ENCODE measurements around the gene COPS9.

COPS9 gene

DNA sequence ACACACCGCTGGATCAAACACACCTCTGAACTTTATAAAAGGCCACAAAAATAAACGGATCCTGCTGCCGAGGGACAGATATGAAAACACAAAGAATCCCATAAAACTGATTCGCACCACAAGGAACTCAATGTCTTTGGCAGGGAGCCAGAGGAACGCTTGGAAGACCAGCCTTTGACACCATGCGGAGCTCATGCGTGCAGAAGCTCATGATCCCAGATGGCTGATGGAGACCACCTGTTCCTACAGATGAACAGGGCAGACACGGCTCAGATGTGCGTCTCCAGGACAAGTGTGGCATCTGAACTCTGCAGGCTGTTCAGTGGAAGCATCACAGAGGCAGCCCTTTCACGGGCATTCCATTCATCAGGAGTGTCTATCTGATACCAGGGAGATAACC lies 24.9 kb downstream of the COPS9 start:
- Histone ChIP-seq H3K4me3 (ENCODE audit: low read length) (no peak overlapping the region), H3K9me3 (ENCODE audit: control insufficient read depth, low read length) (no peaks in the 10 kb centered on the region), H3K36me3 (ENCODE audit: control insufficient read depth, insufficient read depth, low read length) (no peaks in the 10 kb centered on the region), H3K9ac (ENCODE audit: low read length) (no peak overlapping the region), H3K27me3 (ENCODE audit: control insufficient read depth, insufficient read depth, low read length) (peaks cover 8% of the 10 kb centered on the region), H3K4me1 (ENCODE audit: control insufficient read depth, insufficient read depth, low read length) (no peaks in the 10 kb centered on the region)

DNA sequence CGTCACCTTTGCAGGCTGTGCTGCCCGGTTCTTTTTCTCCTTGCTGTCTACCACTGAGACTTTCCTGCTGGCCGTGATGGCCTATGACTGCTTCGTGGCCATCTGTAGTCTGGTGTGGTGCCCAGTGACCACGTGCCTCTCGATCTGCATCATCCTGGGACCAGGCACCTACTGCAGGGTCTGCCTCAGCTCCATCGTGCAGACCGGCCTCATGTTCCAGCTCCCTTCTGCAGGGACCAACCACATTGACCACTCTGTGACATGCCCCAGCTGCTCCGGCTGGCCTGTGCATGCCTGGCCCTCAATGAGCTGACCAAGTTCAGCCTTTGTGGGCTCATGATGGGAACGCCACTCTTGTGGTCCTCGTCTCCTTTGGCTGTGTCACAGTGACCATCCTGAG lies 26.7 kb downstream of the COPS9 start:
- no peak overlapping the region for H3K9ac ChIP-seq (ENCODE audit: low read length)
- no peaks in the 10 kb centered on the region for H3K9me3 ChIP-seq (ENCODE audit: control insufficient read depth, low read length)
- H3K36me3 ChIP-seq (ENCODE audit: control insufficient read depth, insufficient read depth, low read length) = no peaks in the 10 kb centered on the region
- H3K27me3 ChIP-seq (ENCODE audit: control insufficient read depth, insufficient read depth, low read length) = peaks cover 8% of the 10 kb centered on the region
- no peaks in the 10 kb centered on the region for H3K4me1 ChIP-seq (ENCODE audit: control insufficient read depth, insufficient read depth, low read length)
- H3K4me3 ChIP-seq (ENCODE audit: low read length) = no peak overlapping the region

DNA sequence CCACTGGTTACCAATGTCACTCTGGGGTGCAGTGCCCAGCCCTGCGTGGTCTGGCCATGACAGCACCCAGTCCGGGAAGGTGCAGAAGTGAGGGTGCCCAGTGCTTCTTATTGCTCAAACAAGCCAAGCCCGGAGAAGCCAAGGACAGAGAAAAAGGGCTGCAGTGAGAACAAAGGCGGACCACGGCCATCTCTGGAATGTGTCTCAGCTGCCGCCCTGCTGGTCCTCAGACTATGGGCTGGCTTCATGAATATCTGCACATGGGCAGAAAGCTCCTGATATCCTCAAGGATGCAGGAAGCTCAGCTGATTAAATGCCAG lies 28.7 kb downstream of the COPS9 start:
- Histone ChIP-seq H3K36me3 (ENCODE audit: control insufficient read depth, insufficient read depth, low read length) (no peaks in the 10 kb centered on the region), H3K9me3 (ENCODE audit: control insufficient read depth, low read length) (no peaks in the 10 kb centered on the region), H3K27me3 (ENCODE audit: control insufficient read depth, insufficient read depth, low read length) (peaks cover 3% of the 10 kb centered on the region), H3K4me3 (ENCODE audit: low read length) (no peak overlapping the region), H3K9ac (ENCODE audit: low read length) (no peak overlapping the region), H3K4me1 (ENCODE audit: control insufficient read depth, insufficient read depth, low read length) (no peaks in the 10 kb centered on the region)

DNA sequence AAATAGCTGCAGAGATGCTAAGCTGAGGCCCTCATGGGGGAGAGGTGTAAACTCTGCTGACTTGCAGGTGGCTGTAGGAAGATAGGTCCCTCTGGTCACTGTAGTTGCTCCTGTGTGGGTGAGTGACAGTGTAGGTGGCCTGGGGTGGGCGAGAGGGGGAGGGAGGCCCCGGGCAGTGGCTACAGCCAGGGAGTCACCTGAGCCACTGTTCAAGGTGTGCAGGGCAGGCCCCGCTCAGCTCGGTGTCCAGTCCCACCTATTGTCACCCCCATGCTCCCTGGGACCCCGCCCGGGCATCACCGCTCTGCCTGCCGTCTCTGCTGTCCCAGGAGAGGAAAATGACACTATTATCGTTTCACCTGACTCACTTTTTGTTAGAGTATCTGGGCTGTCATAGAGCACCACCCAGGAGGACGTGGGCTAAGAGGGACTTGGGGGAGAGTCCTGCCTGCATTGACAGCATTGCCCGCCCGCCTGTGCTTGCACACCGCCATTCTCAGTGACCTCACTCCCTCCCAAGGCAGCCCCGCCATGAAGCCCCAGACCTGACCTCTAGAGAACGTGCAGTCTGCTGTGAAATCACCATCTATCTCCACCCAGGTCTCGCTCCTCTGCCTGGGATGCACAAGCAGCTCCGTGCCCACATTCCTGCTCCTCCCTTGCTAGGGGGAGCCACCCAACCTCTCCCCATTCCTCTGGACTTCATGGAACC lies 29.2 kb downstream of the COPS9 start:
- Histone ChIP-seq H3K27me3 (ENCODE audit: control insufficient read depth, insufficient read depth, low read length) (peaks cover 3% of the 10 kb centered on the region), H3K36me3 (ENCODE audit: control insufficient read depth, insufficient read depth, low read length) (no peaks in the 10 kb centered on the region), H3K4me1 (ENCODE audit: control insufficient read depth, insufficient read depth, low read length) (no peaks in the 10 kb centered on the region), H3K9ac (ENCODE audit: low read length) (no peak overlapping the region), H3K4me3 (ENCODE audit: low read length) (no peak overlapping the region), H3K9me3 (ENCODE audit: control insufficient read depth, low read length) (no peaks in the 10 kb centered on the region)

DNA sequence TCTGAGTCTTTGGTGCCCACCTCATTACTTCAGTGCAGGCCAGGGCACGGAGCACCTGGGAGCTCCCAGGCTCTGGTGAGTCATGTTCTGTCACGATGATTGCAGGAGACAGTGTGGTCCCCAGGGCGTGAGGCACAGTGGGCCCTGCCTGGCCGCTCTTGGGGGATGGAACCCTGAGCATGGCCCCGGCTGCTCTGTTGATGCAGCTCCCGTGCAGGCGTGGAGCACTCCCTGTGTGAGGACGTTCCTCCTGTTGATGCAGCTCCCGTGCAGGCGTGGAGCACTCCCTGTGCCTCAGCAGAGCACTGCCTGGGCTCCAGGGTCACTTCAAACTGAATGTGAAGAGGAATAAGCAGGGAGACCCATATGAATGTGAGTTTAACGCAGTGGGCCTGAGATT lies 30.1 kb downstream of the COPS9 start:
- Histone ChIP-seq H3K27me3 (ENCODE audit: control insufficient read depth, insufficient read depth, low read length) (peaks cover 3% of the 10 kb centered on the region), H3K9me3 (ENCODE audit: control insufficient read depth, low read length) (no peaks in the 10 kb centered on the region), H3K4me1 (ENCODE audit: control insufficient read depth, insufficient read depth, low read length) (no peaks in the 10 kb centered on the region), H3K9ac (ENCODE audit: low read length) (no peak overlapping the region), H3K4me3 (ENCODE audit: low read length) (no peak overlapping the region), H3K36me3 (ENCODE audit: control insufficient read depth, insufficient read depth, low read length) (no peaks in the 10 kb centered on the region)

DNA sequence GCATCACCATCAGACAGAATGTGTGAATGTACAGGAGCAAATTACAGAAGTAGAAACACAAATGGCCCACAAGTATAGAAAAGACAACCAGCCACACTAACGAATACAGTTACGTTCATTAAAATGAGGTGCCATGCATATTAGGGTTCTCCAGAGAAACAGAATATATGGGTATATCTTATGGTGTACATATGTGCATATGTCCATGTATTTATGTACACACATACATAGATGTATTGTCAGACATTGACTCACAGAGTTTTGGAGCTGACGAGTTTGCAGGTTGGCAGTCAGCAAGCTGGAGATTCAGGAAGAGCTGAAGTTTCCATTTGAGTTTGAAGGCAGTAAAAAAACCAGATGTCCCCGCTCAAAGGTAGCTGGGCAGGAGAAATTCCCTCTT lies 33.0 kb downstream of the COPS9 start:
- Histone ChIP-seq H3K9ac (ENCODE audit: low read length) (no peak overlapping the region), H3K27me3 (ENCODE audit: control insufficient read depth, insufficient read depth, low read length) (peaks cover 6% of the 10 kb centered on the region), H3K36me3 (ENCODE audit: control insufficient read depth, insufficient read depth, low read length) (no peaks in the 10 kb centered on the region), H3K4me3 (ENCODE audit: low read length) (no peak overlapping the region), H3K9me3 (ENCODE audit: control insufficient read depth, low read length) (no peaks in the 10 kb centered on the region), H3K4me1 (ENCODE audit: control insufficient read depth, insufficient read depth, low read length) (no peaks in the 10 kb centered on the region)

DNA sequence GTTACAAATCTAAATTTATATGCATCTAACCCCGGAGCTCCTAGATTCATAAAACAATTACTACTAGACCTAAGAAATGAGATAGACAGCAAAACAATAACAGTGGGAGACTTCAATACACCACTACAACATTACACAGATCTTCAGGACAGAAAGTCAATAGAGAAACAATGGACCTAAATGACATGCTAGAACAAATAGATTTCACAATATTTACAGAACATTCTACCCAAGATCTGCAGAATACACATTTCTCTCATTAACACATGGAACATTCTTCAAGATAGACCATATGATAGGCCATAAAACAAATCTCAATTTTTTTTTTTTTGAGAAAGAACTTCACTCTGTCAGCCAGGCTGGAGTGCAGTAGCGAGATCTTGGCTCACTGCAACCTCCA lies 37.8 kb downstream of the COPS9 start:
- Histone ChIP-seq H3K4me3 (ENCODE audit: low read length) (no peak overlapping the region), H3K4me1 (ENCODE audit: control insufficient read depth, insufficient read depth, low read length) (no peaks in the 10 kb centered on the region), H3K9me3 (ENCODE audit: control insufficient read depth, low read length) (no peaks in the 10 kb centered on the region), H3K36me3 (ENCODE audit: control insufficient read depth, insufficient read depth, low read length) (no peaks in the 10 kb centered on the region), H3K9ac (ENCODE audit: low read length) (no peak overlapping the region), H3K27me3 (ENCODE audit: control insufficient read depth, insufficient read depth, low read length) (peaks cover 39% of the 10 kb centered on the region)

DNA sequence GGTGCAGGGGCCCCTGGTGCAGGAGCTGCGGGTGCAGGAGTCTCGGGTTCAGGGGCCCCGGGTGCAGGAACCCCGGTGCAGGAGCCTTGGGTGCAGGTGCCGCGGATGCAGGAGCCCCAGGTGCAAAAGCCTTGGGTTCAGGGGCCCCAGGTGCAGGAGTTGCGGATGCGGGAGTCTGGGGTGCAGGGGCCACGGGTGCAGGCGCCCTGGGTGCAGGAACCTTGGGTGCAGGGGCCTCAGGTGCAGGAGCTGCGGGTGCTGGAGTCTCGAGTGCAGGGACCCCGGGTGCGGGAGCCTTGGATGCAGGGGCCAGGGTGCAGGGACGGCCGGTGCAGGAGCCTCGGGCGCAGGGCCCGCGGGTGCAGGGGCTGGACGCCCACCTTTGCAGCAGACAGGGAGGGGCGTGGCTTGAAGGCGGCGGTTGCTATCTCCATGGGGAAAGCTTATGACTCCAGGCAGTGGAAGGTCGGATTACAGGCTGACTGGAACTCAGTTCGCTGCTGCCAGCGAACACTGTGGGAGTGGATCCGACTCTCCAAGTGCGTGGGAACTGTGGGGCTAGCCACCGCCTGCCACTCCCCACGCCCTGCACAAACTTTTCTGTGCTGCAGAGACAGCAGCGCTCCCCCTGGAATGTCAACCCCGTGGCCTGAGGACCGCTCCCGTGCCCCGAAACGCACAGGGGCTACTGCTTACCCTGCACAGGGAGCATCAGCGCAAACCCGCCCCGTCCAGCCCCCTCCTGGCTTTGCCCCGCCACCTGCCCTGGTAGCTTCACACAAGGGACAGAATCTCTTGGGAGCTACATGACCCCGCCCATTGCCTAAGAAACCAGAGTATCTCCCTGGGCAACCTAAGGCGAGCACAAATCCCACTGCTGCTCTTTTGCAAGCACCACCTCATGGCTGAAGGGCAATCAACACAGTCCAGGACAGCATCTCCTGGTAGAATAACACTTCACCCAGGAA lies 40.3 kb downstream of the COPS9 start:
- no peak overlapping the region for H3K9ac ChIP-seq (ENCODE audit: low read length)
- H3K4me3 ChIP-seq (ENCODE audit: low read length) = no peak overlapping the region
- H3K9me3 ChIP-seq (ENCODE audit: control insufficient read depth, low read length) = no peaks in the 10 kb centered on the region
- H3K4me1 ChIP-seq (ENCODE audit: control insufficient read depth, insufficient read depth, low read length) = no peaks in the 10 kb centered on the region
- peaks cover 39% of the 10 kb centered on the region for H3K27me3 ChIP-seq (ENCODE audit: control insufficient read depth, insufficient read depth, low read length)
- no peaks in the 10 kb centered on the region for H3K36me3 ChIP-seq (ENCODE audit: control insufficient read depth, insufficient read depth, low read length)

DNA sequence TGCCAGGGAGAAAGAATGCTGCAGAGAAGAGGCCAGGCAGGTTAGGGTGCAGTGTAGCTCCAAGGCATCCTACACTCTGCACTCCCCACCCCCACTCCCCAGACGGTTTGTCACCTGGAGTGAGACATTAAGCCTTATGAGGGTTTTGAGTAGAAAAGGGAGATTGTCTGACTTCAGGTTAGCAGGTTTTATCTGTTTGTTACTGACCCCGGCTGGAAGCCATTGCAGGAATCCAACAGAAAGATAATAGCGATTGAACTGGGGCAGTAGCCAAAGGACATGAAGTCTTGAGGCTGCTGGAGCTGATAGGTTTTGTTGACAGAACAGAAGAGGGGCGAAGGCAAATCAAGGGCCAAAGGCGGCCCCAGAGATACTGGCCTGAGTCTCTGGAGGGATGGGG lies 46.8 kb downstream of the COPS9 start:
- H3K4me3 ChIP-seq (ENCODE audit: low read length) = no peak overlapping the region
- no peaks in the 10 kb centered on the region for H3K4me1 ChIP-seq (ENCODE audit: control insufficient read depth, insufficient read depth, low read length)
- peaks cover under 1% of the 10 kb centered on the region for H3K27me3 ChIP-seq (ENCODE audit: control insufficient read depth, insufficient read depth, low read length)
- H3K9me3 ChIP-seq (ENCODE audit: control insufficient read depth, low read length) = no peaks in the 10 kb centered on the region
- H3K9ac ChIP-seq (ENCODE audit: low read length) = no peak overlapping the region
- no peaks in the 10 kb centered on the region for H3K36me3 ChIP-seq (ENCODE audit: control insufficient read depth, insufficient read depth, low read length)

DNA sequence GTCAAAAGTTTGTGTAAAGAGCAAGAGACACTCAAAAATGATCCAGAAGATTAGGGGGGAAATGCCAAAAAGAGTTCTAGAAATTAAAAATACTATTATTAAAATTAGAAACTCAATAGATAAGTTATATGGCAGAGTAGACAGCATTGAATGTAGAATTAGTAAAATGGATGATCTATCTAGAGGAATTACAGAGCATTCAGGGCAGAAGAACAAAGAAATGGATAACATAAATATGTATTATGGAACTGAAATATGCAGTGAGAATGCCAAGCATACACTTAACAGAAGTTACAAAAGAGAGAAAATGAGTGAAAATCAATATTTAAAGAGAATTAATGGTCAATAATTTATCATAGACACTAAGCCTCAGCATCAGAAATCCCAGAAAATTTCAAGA lies 49.5 kb downstream of the COPS9 start:
- no peaks in the 10 kb centered on the region for H3K4me1 ChIP-seq (ENCODE audit: control insufficient read depth, insufficient read depth, low read length)
- no peaks in the 10 kb centered on the region for H3K27me3 ChIP-seq (ENCODE audit: control insufficient read depth, insufficient read depth, low read length)
- H3K4me3 ChIP-seq (ENCODE audit: low read length) = no peak overlapping the region
- no peaks in the 10 kb centered on the region for H3K36me3 ChIP-seq (ENCODE audit: control insufficient read depth, insufficient read depth, low read length)
- no peak overlapping the region for H3K9ac ChIP-seq (ENCODE audit: low read length)
- H3K9me3 ChIP-seq (ENCODE audit: control insufficient read depth, low read length) = no peaks in the 10 kb centered on the region
